GM23248 (cell line): ENCODE data around the gene OR8B8. TPM values are rescaled to one million over a fixed set of nuclear protein-coding genes. Genes with fewer than 3 reads are reported as not detected.

Experiments used
- DNase-seq: peaks from one replicate; pipeline ENCODE4 v3.0.0-alpha.2; 2015
- H2AFZ ChIP-seq: fragments of 200-600 bp; sonication (generic); 2 replicates; pipeline ENCODE4 v1.6.1; 2016; ENCODE audit warnings: antibody characterized with exemption
- H3F3A ChIP-seq: fragments of 200-600 bp; sonication (generic); 2 replicates; pipeline ENCODE4 v1.6.1; 2016; ENCODE audit warnings: mild to moderate bottlenecking, antibody characterized with exemption, mixed run types; ENCODE audit not compliant: insufficient read depth
- H3K27ac ChIP-seq: fragments of 200-600 bp; sonication (generic); 2 replicates; pipeline ENCODE4 v1.5.1; 2016; ENCODE audit warnings: mild to moderate bottlenecking
- H3K27me3 ChIP-seq: fragments of 200-600 bp; sonication (generic); replicated peaks from 2 replicates; pipeline ENCODE4 v1.6.1; 2016; ENCODE audit warnings: mild to moderate bottlenecking; ENCODE audit not compliant: insufficient read depth
- H3K36me3 ChIP-seq: fragments of 200-600 bp; sonication (generic); 2 replicates; pipeline ENCODE4 v1.6.1; 2016; ENCODE audit warnings: low read depth, mild to moderate bottlenecking
- H3K4me1 ChIP-seq: fragments of 200-600 bp; sonication (generic); 2 replicates; pipeline ENCODE4 v1.6.1; 2016; ENCODE audit warnings: mild to moderate bottlenecking; ENCODE audit not compliant: insufficient read depth
- H3K4me2 ChIP-seq: fragments of 200-600 bp; sonication (generic); one replicate; pipeline ENCODE4 v1.6.1; 2016; ENCODE audit warnings: mild to moderate bottlenecking; ENCODE audit not compliant: unreplicated experiment
- H3K4me3 ChIP-seq: fragments of 200-600 bp; sonication (generic); 2 replicates; pipeline ENCODE4 v1.5.1; 2016; ENCODE audit warnings: mild to moderate bottlenecking
- H3K79me2 ChIP-seq: fragments of 200-600 bp; sonication (generic); 2 replicates; pipeline ENCODE4 v1.6.1; 2016; ENCODE audit warnings: mild to moderate bottlenecking; ENCODE audit not compliant: insufficient read depth
- H3K9ac ChIP-seq: fragments of 200-600 bp; sonication (generic); 2 replicates; pipeline ENCODE4 v1.6.1; 2016; ENCODE audit warnings: mild to moderate bottlenecking
- H3K9me2 ChIP-seq: fragments of 200-600 bp; sonication (generic); 2 replicates; pipeline ENCODE4 v1.6.1; 2016; ENCODE audit warnings: mixed run types, mild to moderate bottlenecking, moderate library complexity; ENCODE audit not compliant: insufficient read depth
- H3K9me3 ChIP-seq: fragments of 200-600 bp; sonication (generic); one replicate; pipeline ENCODE4 v1.6.1; 2017; ENCODE audit warnings: low read depth
- H4K20me1 ChIP-seq: fragments of 200-600 bp; sonication (generic); 2 replicates; pipeline ENCODE4 v1.6.0; 2016; ENCODE audit not compliant: insufficient read depth
- EZH2 ChIP-seq: fragments of 200-600 bp; sonication (generic); IDR thresholded peaks from 2 replicates; pipeline ENCODE4 v1.6.1; 2018; ENCODE audit warnings: antibody characterized with exemption, mild to moderate bottlenecking; ENCODE audit not compliant: insufficient read depth, poor library complexity, severe bottlenecking
- EZH2phosphoT487 ChIP-seq: fragments of 200-600 bp; sonication (generic); IDR thresholded peaks from 2 replicates; pipeline ENCODE4 v1.6.1; 2018; ENCODE audit warnings: antibody characterized with exemption, moderate library complexity, mild to moderate bottlenecking, low read depth; ENCODE audit not compliant: insufficient read depth
- WGBS, 2 experiments: methylation state at CpG; one replicate each; pipeline ENCODE4 v1.1.6; 2015 to 2017; ENCODE audit warnings: low lambda C conversion rate in 2 of 2, low coverage in 1 of 2; ENCODE audit errors: missing lambda C conversion rate in 2 of 2; 5-methylcytosine and 5-hydroxymethylcytosine counted together
- in situ Hi-C: fragments of 300-500 bp; cut with MboI; formaldehyde crosslinking; loops from 2 replicates; pipeline ENCODE4 v1.15.0; 2020
- polyA plus RNA-seq: library from polyadenylated mRNA; unstranded; fragments of >200 nt; fragmentation: Nextera tagmentation; extraction: Ambion mirVana; gene quantifications from 2 replicates; pipeline ENCODE4 v1.2.1, GENCODE V29; 2016
- total RNA-seq: library from RNA; depleted of rRNA; stranded (reverse); fragments of >200 nt; shearing (Covaris generic); gene quantifications from 2 replicates; pipeline ENCODE4 v1.2.3, GENCODE V29; 2014

The OR8B8 gene
- total and polyA plus RNA-seq, 2 experiments from 2014 or later = not detected

GRCh38 chr11:124454552-124454951 is 9.1 kb upstream of the OR8B8 start:
- WGBS, 2 experiments = 0 to 6% methylated on average over 2 of the region's 2 CpGs
- H3F3A ChIP-seq = no peaks in the 10 kb centered on the region
- H3K4me1 ChIP-seq = no peaks in the 10 kb centered on the region
- no peaks in the 10 kb centered on the region for H3K9me3 ChIP-seq
- DNase-seq = no peak
- in situ Hi-C loops = no loop called here
- no peak overlapping the region for H3K4me3 ChIP-seq
- no peaks in the 10 kb centered on the region for H3K27me3 ChIP-seq
- no peak overlapping the region for H3K4me2 ChIP-seq
- no peak for TF ChIP-seq EZH2
- no peak for TF ChIP-seq EZH2phosphoT487
- H3K79me2 ChIP-seq = no peaks in the 10 kb centered on the region
- no peak overlapping the region for H3K9ac ChIP-seq
- no peaks in the 10 kb centered on the region for H3K9me2 ChIP-seq
- H3K27ac ChIP-seq = no peak overlapping the region
- H4K20me1 ChIP-seq = no peaks in the 10 kb centered on the region
- no peaks in the 10 kb centered on the region for H3K36me3 ChIP-seq
- H2AFZ ChIP-seq = no peak overlapping the region

GRCh38 chr11:124446916-124447315 is 1.4 kb upstream of the OR8B8 start:
- no peaks in the 10 kb centered on the region for H4K20me1 ChIP-seq
- no peaks in the 10 kb centered on the region for H3K9me3 ChIP-seq
- DNase-seq = no peak
- no peak overlapping the region for H3K4me2 ChIP-seq
- H3K27me3 ChIP-seq = no peaks in the 10 kb centered on the region; the same call in 1 of the 2 replicates
- H2AFZ ChIP-seq = no peak overlapping the region
- H3K4me1 ChIP-seq = no peaks in the 10 kb centered on the region
- H3K9ac ChIP-seq = no peak overlapping the region
- no peak overlapping the region for H3K4me3 ChIP-seq
- in situ Hi-C loops = no loop called here
- 14 to 22% methylated on average over 1 of the region's 1 CpG for WGBS, 2 experiments
- no peaks in the 10 kb centered on the region for H3K9me2 ChIP-seq
- no peaks in the 10 kb centered on the region for H3K36me3 ChIP-seq
- TF ChIP-seq EZH2 (no peak), EZH2phosphoT487 (no peak)
- H3K79me2 ChIP-seq = no peaks in the 10 kb centered on the region
- H3F3A ChIP-seq = no peaks in the 10 kb centered on the region
- H3K27ac ChIP-seq = no peak overlapping the region

GRCh38 chr11:124442847-124443246 is 2.6 kb downstream of the OR8B8 start:
- WGBS, 2 experiments = 0 to 2% methylated on average over 2 of the region's 2 CpGs
- H3K27ac ChIP-seq = no peak overlapping the region
- DNase-seq = no peak
- no peak overlapping the region for H3K4me3 ChIP-seq
- H3K27me3 ChIP-seq = no peaks in the 10 kb centered on the region; the same call in 1 of the 2 replicates
- no peaks in the 10 kb centered on the region for H3K36me3 ChIP-seq
- no peaks in the 10 kb centered on the region for H3F3A ChIP-seq
- no peaks in the 10 kb centered on the region for H3K9me3 ChIP-seq
- H3K9me2 ChIP-seq = no peaks in the 10 kb centered on the region
- no peak for TF ChIP-seq EZH2
- TF ChIP-seq EZH2phosphoT487 = no peak
- H3K4me2 ChIP-seq = no peak overlapping the region
- no peaks in the 10 kb centered on the region for H3K79me2 ChIP-seq
- in situ Hi-C loops = no loop called here
- no peak overlapping the region for H2AFZ ChIP-seq
- H4K20me1 ChIP-seq = no peaks in the 10 kb centered on the region
- H3K4me1 ChIP-seq = no peaks in the 10 kb centered on the region
- no peak overlapping the region for H3K9ac ChIP-seq

- in situ Hi-C loops = no loop called here
- 1 to 2% methylated on average over 6 of the region's 6 CpGs for WGBS, 2 experiments
Measured at GRCh38 chr11:124442442-124442841, 3.1 kb downstream of the OR8B8 start.

GRCh38 chr11:124441519-124441918 is 4.0 kb downstream of the OR8B8 start:
- in situ Hi-C loops = no loop called here
- 48 to 50% methylated on average over 7 of the region's 7 CpGs for WGBS, 2 experiments

More at GRCh38 chr11:124442442-124442841, 3.1 kb downstream of the OR8B8 start:
- Histone ChIP-seq H3K9ac (no peak overlapping the region), H3K4me1 (no peaks in the 10 kb centered on the region), H3K27ac (no peak overlapping the region), H4K20me1 (no peaks in the 10 kb centered on the region), H3K36me3 (no peaks in the 10 kb centered on the region), H2AFZ (no peak overlapping the region), H3K4me3 (no peak overlapping the region), H3K9me2 (no peaks in the 10 kb centered on the region), H3F3A (no peaks in the 10 kb centered on the region), H3K4me2 (no peak overlapping the region), H3K79me2 (no peaks in the 10 kb centered on the region), H3K9me3 (no peaks in the 10 kb centered on the region), H3K27me3 (no peaks in the 10 kb centered on the region; the same call in 1 of the 2 replicates)
- no peak for DNase-seq
- TF ChIP-seq EZH2phosphoT487 (no peak), EZH2 (no peak)

More at GRCh38 chr11:124441519-124441918, 4.0 kb downstream of the OR8B8 start:
- no peaks in the 10 kb centered on the region for H4K20me1 ChIP-seq
- no peak overlapping the region for H3K27ac ChIP-seq
- H3K79me2 ChIP-seq = no peaks in the 10 kb centered on the region
- H3K9ac ChIP-seq = no peak overlapping the region
- no peak overlapping the region for H3K4me2 ChIP-seq
- H2AFZ ChIP-seq = no peak overlapping the region
- no peak for DNase-seq
- H3K9me3 ChIP-seq = no peaks in the 10 kb centered on the region
- TF ChIP-seq EZH2phosphoT487 (no peak), EZH2 (no peak)
- H3K4me3 ChIP-seq = no peak overlapping the region
- H3K9me2 ChIP-seq = no peaks in the 10 kb centered on the region
- H3K4me1 ChIP-seq = no peaks in the 10 kb centered on the region
- no peaks in the 10 kb centered on the region; the same call in 1 of the 2 replicates for H3K27me3 ChIP-seq
- H3K36me3 ChIP-seq = no peaks in the 10 kb centered on the region
- H3F3A ChIP-seq = no peaks in the 10 kb centered on the region
